Upper lobe of right lung (tissue), 1 donor: ENCODE results near the gene FAAP24. TPM values are rescaled to one million over a fixed set of nuclear protein-coding genes. Genes with fewer than 3 reads are reported as not detected.

Experiments used
- ATAC-seq: fragments of 200-7000 bp; cut with Tn5 transposase; one replicate; pipeline ENCODE4 v1.9.1; 2020; ENCODE audit warnings: mild to moderate bottlenecking, moderate library complexity
- DNase-seq: peaks from one replicate; pipeline ENCODE4 v3.0.0-alpha.2; 2020
- H3K27ac ChIP-seq: fragments of 200-600 bp; one replicate; pipeline ENCODE4 v1.8.0; 2022
- H3K27me3 ChIP-seq: fragments of 200-600 bp; one replicate; pipeline ENCODE4 v1.8.0; 2022; ENCODE audit warnings: mild to moderate bottlenecking
- H3K36me3 ChIP-seq: fragments of 200-600 bp; one replicate; pipeline ENCODE4 v1.8.0; 2022
- H3K4me1 ChIP-seq: fragments of 200-600 bp; one replicate; pipeline ENCODE4 v1.8.0; 2022
- H3K4me3 ChIP-seq: fragments of 200-600 bp; one replicate; pipeline ENCODE4 v1.8.0; 2022; ENCODE audit warnings: mild to moderate bottlenecking
- H3K9me3 ChIP-seq: fragments of 200-600 bp; one replicate; pipeline ENCODE4 v1.8.0; 2022
- CTCF ChIP-seq: fragments of 200-600 bp; IDR thresholded peaks from one replicate; pipeline ENCODE4 v1.8.0; 2022; ENCODE audit warnings: antibody characterized with exemption
- intact Hi-C: fragments of 100-400 bp; cut with DNase I; formaldehyde crosslinking; loops from one replicate; pipeline ENCODE4 v1.11.0; 2022
- long read RNA-seq: library from polyadenylated mRNA; unstranded; transcript quantifications from one replicate; pipeline ENCODE4 v2.0.0, GENCODE V29; 2021
- total RNA-seq: library from RNA; stranded (reverse); fragmentation: NEBNext Ultra II Directional; extraction: Animal tissue kit (Norgen Biotek cat#: 25700); gene quantifications from one replicate; pipeline ENCODE4 v1.2.1, GENCODE V29; 2021
- donor health status: DM: no; HTN: yes; CAD: no; lungs with severe emphysema.

The FAAP24 gene
- 0.90 TPM for total RNA-seq
- long read RNA-seq, partial matches to known transcripts, result 0 of 4 reads
- long read RNA-seq, other reads (novel, unspliced or antisense), result 0 of 4 reads

GRCh38 chr19:32971715-32972540 is at the start of gene FAAP24, which contains the start of gene CEP89:
FAAP24 (plus strand) TSS chr19:32972242; CDS start chr19:32973197, 955 bp downstream.
CEP89 (minus strand) TSS chr19:32971958; CDS start chr19:32971874, 84 bp downstream.
- Histone ChIP-seq H3K27me3 (no peaks in the 10 kb centered on the region), H3K4me1 (peaks cover 9% of the 10 kb centered on the region), H3K9me3 (no peaks in the 10 kb centered on the region), H3K36me3 (no peaks in the 10 kb centered on the region), H3K4me3 (peak within 1 kb of the TSS; percentile 76), H3K27ac (peak within 1 kb of the TSS; percentile 68)
- ATAC-seq (peak; percentile 99), DNase-seq (peak; percentile 98)
- no peak for TF ChIP-seq CTCF
- intact Hi-C loops, result no loop called here

- ATAC-seq, result no peak
- no peaks in the 10 kb centered on the region for H3K4me1 ChIP-seq
- no peaks in the 10 kb centered on the region for H3K27me3 ChIP-seq
- H3K36me3 ChIP-seq, result peaks cover 18% of the 10 kb centered on the region
- H3K9me3 ChIP-seq, result no peaks in the 10 kb centered on the region
- TF ChIP-seq CTCF, result no peak
- H3K27ac ChIP-seq, result no peak overlapping the region
- no peak overlapping the region for H3K4me3 ChIP-seq
- DNase-seq, result no peak
- intact Hi-C loops, result no loop called here
Measured at GRCh38 chr19:32924200-32924599, 47.8 kb upstream of the FAAP24 start.

GRCh38 chr19:32928806-32929205 is 43.2 kb upstream of the FAAP24 start:
- Histone ChIP-seq H3K27ac (no peak overlapping the region), H3K4me3 (no peak overlapping the region), H3K9me3 (no peaks in the 10 kb centered on the region), H3K27me3 (no peaks in the 10 kb centered on the region), H3K4me1 (no peaks in the 10 kb centered on the region), H3K36me3 (peaks cover 31% of the 10 kb centered on the region)
- DNase-seq, result no peak
- no peak for ATAC-seq
- no peak for TF ChIP-seq CTCF
- intact Hi-C loops, result no loop called here

GRCh38 chr19:32930567-32930966 is 41.5 kb upstream of the FAAP24 start:
- intact Hi-C loops, result no loop called here
- no peaks in the 10 kb centered on the region for H3K4me1 ChIP-seq
- no peaks in the 10 kb centered on the region for H3K27me3 ChIP-seq
- DNase-seq (no peak), ATAC-seq (no peak)
- H3K9me3 ChIP-seq, result no peaks in the 10 kb centered on the region
- TF ChIP-seq CTCF, result no peak
- H3K4me3 ChIP-seq, result no peak overlapping the region
- no peak overlapping the region for H3K27ac ChIP-seq
- peaks cover 18% of the 10 kb centered on the region for H3K36me3 ChIP-seq

GRCh38 chr19:32933571-32933970 is 38.5 kb upstream of the FAAP24 start:
- DNase-seq, result no peak
- Histone ChIP-seq H3K36me3 (peaks cover 29% of the 10 kb centered on the region), H3K27me3 (no peaks in the 10 kb centered on the region), H3K4me1 (no peaks in the 10 kb centered on the region), H3K4me3 (no peak overlapping the region), H3K9me3 (no peaks in the 10 kb centered on the region), H3K27ac (no peak overlapping the region)
- TF ChIP-seq CTCF, result no peak
- ATAC-seq, result no peak
- intact Hi-C loops, result no loop called here
